GM19023 (cell line): ENCODE data around the gene CASK.
"Not testable (repeated sequence)": the region's sequence is repeated elsewhere in the genome, so short reads cannot be mapped to it uniquely, and the experiment has no call there.

ENCODE experiments used
- ATAC-seq: cut with Tn5 transposase; IDR thresholded peaks from one replicate; pipeline ENCODE4 v1.9.1; 2021; ENCODE audit warnings: mild to moderate bottlenecking, moderate library complexity; ENCODE audit not compliant: unreplicated experiment

The CASK gene

GRCh38 chrX:41703574-41704029 is 219.8 kb downstream of the CASK start:
- ATAC-seq, result no peak

- ATAC-seq, result no peak
Observed at GRCh38 chrX:41695426-41695825, 227.9 kb downstream of the CASK start.

GRCh38 chrX:41693024-41693423 is 230.3 kb downstream of the CASK start:
- ATAC-seq, result no peak

- no peak for ATAC-seq
Observed at GRCh38 chrX:41692162-41692749, 231.1 kb downstream of the CASK start.

- no peak for ATAC-seq
Observed at GRCh38 chrX:41689711-41690110, 233.6 kb downstream of the CASK start.

GRCh38 chrX:41688835-41689234 is 234.5 kb downstream of the CASK start, which contains the start of gene GPR34:
Gene GPR34, plus strand, starts transcription at chrX:41688973. Its CDS starts 6,661 bp downstream, at chrX:41695634.
- ATAC-seq, result no peak

GRCh38 chrX:41688156-41688555 is 235.2 kb downstream of the CASK start:
- no peak for ATAC-seq

GRCh38 chrX:41686788-41687187 is 236.6 kb downstream of the CASK start:
- ATAC-seq, result no peak

GRCh38 chrX:41684940-41685339 is 238.4 kb downstream of the CASK start:
- no peak for ATAC-seq

- no peak for ATAC-seq
Observed at GRCh38 chrX:41684138-41684537, 239.2 kb downstream of the CASK start.

- ATAC-seq, result no peak
Observed at GRCh38 chrX:41677183-41678060, 245.9 kb downstream of the CASK start.

- not testable (repeated sequence) for ATAC-seq
Observed at GRCh38 chrX:41676361-41676760, 247.0 kb downstream of the CASK start.

GRCh38 chrX:41672643-41673042 is 250.7 kb downstream of the CASK start:
- no peak for ATAC-seq

GRCh38 chrX:41671082-41671481 is 252.3 kb downstream of the CASK start:
- no peak for ATAC-seq

GRCh38 chrX:41670112-41670511 is 253.2 kb downstream of the CASK start:
- no peak for ATAC-seq

- ATAC-seq, result no peak
Observed at GRCh38 chrX:41667631-41668030, 255.7 kb downstream of the CASK start.

- ATAC-seq, result no peak
Observed at GRCh38 chrX:41666251-41666650, 257.1 kb downstream of the CASK start.

- no peak for ATAC-seq
Observed at GRCh38 chrX:41665686-41666085, 257.7 kb downstream of the CASK start.

GRCh38 chrX:41664908-41665307 is 258.4 kb downstream of the CASK start:
- no peak for ATAC-seq

- peak; percentile 83 for ATAC-seq
Observed at GRCh38 chrX:41664375-41664901, 258.9 kb downstream of the CASK start.

- no peak for ATAC-seq
Observed at GRCh38 chrX:41661366-41662095, 261.8 kb downstream of the CASK start.
